ENCODE results near the gene ING1.
"Not testable (repeated sequence)": the region's sequence is repeated elsewhere in the genome, so short reads cannot be mapped to it uniquely, and the experiment has no call there.

The ING1 gene

DNA sequence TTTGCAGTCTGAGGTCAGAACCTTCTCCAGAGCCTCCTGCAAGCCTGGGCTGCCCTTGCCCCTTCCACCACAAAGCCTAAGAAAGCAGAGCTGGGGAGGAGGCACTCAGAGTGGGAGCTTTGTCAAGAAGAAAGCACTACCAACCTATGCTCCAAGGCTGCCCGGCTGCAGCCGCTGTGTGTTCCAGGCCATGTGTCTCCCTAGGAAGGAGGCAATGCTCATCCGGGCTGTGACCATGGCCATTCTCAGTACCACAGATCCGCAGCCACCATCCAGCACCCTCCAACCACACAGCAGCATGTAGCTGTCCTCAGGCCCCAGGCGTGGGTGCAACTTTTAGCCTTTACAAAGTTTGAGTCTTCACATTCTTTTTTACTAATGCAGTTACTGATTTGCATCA, 29.6 kb upstream of the ING1 start:
- TF ChIP-seq, protein P1, sequence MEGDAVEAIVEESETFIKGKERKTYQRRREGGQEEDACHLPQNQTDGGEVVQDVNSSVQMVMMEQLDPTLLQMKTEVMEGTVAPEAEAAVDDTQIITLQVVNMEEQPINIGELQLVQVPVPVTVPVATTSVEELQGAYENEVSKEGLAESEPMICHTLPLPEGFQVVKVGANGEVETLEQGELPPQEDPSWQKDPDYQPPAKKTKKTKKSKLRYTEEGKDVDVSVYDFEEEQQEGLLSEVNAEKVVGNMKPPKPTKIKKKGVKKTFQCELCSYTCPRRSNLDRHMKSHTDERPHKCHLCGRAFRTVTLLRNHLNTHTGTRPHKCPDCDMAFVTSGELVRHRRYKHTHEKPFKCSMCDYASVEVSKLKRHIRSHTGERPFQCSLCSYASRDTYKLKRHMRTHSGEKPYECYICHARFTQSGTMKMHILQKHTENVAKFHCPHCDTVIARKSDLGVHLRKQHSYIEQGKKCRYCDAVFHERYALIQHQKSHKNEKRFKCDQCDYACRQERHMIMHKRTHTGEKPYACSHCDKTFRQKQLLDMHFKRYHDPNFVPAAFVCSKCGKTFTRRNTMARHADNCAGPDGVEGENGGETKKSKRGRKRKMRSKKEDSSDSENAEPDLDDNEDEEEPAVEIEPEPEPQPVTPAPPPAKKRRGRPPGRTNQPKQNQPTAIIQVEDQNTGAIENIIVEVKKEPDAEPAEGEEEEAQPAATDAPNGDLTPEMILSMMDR (conservative IDR thresholded peaks at IDR 0.05): no peak
- H3K27ac ChIP-seq: no peak overlapping the region

DNA sequence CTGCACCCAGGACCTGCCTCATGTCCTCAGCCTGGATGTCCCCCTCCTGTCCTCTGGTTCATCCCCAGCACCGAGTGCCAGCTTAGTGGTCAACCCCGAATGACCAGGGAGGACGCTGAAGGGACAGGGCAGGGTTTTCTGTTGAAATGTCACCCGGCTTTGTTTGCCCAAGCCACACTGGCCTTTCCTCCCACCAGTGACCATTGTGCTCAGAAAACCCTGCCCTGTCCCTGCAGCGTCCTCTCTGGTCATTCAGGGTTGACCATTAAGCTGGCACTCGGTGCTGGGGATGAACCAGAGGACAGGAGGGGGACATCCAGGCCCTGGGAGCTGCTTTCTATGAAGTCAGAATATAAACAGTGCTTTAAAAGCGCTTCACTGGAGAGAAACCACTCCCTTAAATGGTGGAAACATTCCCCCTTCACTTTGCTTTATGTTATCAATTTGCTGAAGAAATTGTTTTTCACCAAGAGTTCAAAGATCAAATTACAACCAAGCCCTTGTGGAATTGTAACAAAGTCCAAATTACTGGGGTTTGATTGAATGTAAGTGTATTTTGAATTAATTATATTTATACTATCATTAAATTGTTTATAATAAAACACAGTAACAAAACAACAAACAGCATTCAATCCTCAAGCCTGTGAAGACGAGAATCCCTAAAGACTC, 29.0 kb upstream of the ING1 start:
- no peak overlapping the region for H3K27ac ChIP-seq
- TF ChIP-seq, protein P1 (conservative IDR thresholded peaks at IDR 0.05): no peak

DNA sequence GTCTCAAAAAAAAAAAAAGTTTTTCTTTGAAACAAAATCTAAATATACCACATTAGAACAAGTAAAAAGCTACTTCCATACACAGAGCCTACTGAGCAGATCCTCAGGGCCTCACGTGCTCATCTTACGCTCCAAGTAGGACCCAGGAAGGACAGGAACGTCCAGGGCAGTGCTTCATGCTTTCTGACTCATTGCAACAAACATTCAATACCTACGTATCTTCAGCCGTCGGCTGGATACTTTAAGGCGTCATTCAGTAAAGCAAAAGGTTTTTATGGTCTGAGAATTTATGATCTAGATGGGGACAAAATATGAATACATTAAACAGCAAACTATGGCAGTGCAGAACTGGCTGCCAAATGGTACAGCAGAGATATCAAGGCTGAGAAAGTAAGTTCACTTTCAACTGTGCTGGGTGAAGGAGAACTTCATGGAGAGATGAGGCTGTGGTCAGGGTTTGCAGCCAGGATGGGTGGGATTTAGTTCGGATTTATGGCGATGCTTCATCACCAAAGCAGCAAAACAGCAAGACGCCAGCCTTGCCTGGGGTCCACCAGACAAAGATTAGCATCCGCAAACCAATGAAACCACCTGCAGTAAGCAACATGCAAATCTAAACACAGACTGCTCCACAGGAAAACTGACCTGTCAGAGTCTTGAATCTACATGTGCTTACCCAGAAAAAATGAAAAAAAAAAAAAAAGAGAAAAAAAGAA, 28.0 kb upstream of the ING1 start:
- TF ChIP-seq, protein P1 (conservative IDR thresholded peaks at IDR 0.05): no peak
- no peak overlapping the region for H3K27ac ChIP-seq

DNA sequence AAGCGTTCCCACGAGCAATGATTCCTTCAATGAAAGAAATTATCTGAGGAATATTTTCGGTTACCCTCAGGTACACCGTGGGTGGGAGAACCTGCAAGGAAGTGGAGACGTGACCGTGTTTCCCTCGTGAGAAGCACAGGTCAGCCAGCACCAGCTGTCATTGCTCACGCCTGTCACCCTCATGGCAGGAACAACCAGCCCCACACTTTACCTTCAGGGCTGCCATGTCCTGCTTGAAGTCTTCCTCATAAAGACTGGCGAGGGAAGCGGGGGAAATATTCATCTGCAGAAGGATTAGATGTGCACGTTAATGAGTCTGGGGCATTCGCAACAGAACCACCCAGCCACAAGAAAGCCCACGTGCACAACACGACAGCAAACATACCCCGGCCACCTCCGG, 25.8 kb upstream of the ING1 start:
- no peak overlapping the region for H3K27ac ChIP-seq
- TF ChIP-seq, protein P1 (conservative IDR thresholded peaks at IDR 0.05): no peak

DNA sequence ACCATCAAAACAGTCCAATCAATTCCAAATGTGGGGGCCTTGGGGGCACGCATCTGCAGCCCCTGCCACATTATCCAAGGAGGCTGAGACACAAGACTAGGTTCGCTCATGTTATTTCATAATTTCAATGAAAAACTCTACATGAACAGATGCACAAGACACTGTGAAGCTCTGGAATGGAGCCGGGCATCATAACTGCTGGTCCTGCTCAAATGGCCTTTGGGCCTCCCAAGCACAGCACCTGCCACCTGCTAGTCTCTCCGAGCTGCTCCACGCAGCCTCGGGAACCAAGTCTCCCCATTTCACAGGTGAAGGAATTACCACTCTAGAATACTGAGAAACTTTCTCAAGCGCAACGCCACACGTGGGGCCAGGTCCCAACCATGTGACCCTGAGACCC, 24.5 kb upstream of the ING1 start:
- no peak overlapping the region for H3K27ac ChIP-seq
- TF ChIP-seq, protein P1 (conservative IDR thresholded peaks at IDR 0.05): no peak

DNA sequence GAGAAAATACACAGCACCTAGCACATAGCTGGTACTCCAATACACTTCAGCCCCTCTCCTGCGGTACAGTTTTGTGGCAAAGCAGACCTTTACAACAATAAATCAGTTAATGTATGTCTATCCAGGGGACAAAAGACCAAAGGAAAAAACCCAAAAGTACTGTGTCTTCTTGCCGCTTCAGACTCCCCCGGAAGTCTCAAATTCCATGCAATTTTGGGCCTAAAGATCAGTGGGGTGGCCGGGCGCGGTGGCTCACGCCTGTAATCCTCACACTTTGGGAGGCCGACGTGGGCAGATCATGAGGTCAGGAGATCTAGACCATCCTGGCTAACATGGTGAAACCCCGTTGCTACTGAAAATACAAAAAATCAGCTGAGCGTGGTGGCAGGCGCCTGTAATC, 23.8 kb upstream of the ING1 start:
- TF ChIP-seq, protein P1 (conservative IDR thresholded peaks at IDR 0.05): no peak
- H3K27ac ChIP-seq: no peak overlapping the region

DNA sequence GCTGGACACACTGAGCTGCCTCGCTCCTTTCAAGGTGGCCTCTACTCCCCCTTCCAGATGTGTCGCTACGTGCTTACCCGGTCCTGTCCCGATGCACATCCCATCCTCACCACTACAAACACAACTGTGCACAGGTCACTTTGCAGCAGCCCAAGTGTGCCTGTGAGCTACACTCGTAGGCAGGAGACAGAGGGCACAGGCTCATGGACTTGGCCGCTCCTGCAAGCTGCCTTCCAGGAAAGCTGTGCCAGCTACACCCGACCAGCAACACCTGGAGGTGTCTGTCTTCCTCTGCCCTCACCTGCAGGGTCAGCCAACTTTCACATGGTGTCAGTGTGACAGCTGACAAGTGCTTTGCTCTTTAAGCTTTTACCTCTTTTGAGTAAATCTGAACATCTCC, 23.0 kb upstream of the ING1 start:
- TF ChIP-seq, protein P1 (conservative IDR thresholded peaks at IDR 0.05): no peak

DNA sequence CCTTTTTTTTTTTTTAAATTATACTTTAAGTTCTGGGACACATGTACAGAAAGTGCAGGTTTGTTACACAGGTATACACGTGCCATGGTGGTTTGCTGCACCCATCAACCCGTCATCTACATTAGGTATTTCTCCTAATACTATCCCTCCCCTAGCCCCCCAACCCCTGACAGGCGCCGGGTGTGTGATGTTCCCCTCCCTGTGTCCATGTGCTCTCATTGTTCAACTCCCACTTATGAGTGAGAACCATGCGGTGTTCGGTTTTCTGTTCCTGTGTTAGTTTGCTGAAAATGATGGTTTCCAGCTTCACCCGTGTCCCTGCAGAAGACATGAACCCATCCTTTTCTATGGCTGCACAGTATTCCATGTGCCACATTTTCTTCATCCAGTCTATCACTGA, 17.7 kb upstream of the ING1 start:
- H3K27ac ChIP-seq: not testable (repeated sequence)

More for the DNA sequence above, 23.0 kb upstream of the ING1 start:
- no peak overlapping the region for H3K27ac ChIP-seq

Measured in VCaP (cell line).